ENCODE data around the gene CCDC40. TPM values are rescaled to one million over a fixed set of nuclear protein-coding genes. Genes with fewer than 3 reads are reported as not detected.

Gene CCDC40
- total and polyA plus RNA-seq, 9 of the 15 experiments (the other 6 are each of a cell fraction or from before 2014, with no cell fraction given): 0.07 to 0.33 TPM; not detected in 7

GRCh38 chr17:80147035-80147822, 110.8 kb downstream of the CCDC40 start, which contains the start of gene EIF4A3 (continued):
- TF ChIP-seq ARID1B (IDR thresholded peaks at IDR 0.05) (no peak), HDAC6 (IDR thresholded peaks at IDR 0.05; ENCODE audit: low read depth, low read length) (no peak), BCLAF1 (IDR thresholded peaks at IDR 0.05; ENCODE audit: borderline replicate concordance in 1 of 2, control insufficient read depth in 1 of 2, low read depth in 2 of 2, low read length in 1 of 2) (no peak), PTTG1 (tag; IDR thresholded peaks at IDR 0.05; ENCODE audit: low read depth) (no peak), CHD1 (IDR thresholded peaks at IDR 0.05; ENCODE audit: low read length) (no peak), KDM5B (IDR thresholded peaks at IDR 0.05; ENCODE audit: insufficient replicate concordance, low read depth, low read length) (peak; percentile 89), TARDBP (IDR thresholded peaks at IDR 0.05) (no peak), CBX5 (IDR thresholded peaks at IDR 0.05; ENCODE audit: borderline replicate concordance, low read depth) (no peak), ID3 (CRISPR knock-in tag; IDR thresholded peaks at IDR 0.05) (no peak), ID3 (tag; IDR thresholded peaks at IDR 0.05) (no peak), TCF7L2 (IDR thresholded peaks at IDR 0.05; ENCODE audit: low read depth, low read length) (peak; percentile 51; the same call in 1 of the 2 replicates), ZNF224 (CRISPR knock-in tag; IDR thresholded peaks at IDR 0.05) (no peak), SLC30A9 (CRISPR knock-in tag; IDR thresholded peaks at IDR 0.05) (no peak), HSF4 (CRISPR knock-in tag; IDR thresholded peaks at IDR 0.05; ENCODE audit: borderline replicate concordance) (no peak), ZZZ3 (IDR thresholded peaks at IDR 0.05) (no peak), KAT7 (CRISPR knock-in tag; IDR thresholded peaks at IDR 0.05; ENCODE audit: borderline replicate concordance) (0 out of 2 replicates have a peak, but pooled peaks have one; percentile 14), SMC3 (conservative IDR thresholded peaks at IDR 0.05; ENCODE audit: insufficient read depth, low read depth, low read length) (no peak), ATF3 (IDR thresholded peaks at IDR 0.05) (no peak), ATF3 (CRISPR knock-in tag; conservative IDR thresholded peaks at IDR 0.05) (no peak), SNRNP70 (optimal IDR thresholded peaks at IDR 0.05; ENCODE audit: low read depth, low read length) (no peak), BCOR (IDR thresholded peaks at IDR 0.05) (no peak), CCAR2 (IDR thresholded peaks at IDR 0.05; ENCODE audit: low read depth, low read length) (no peak), PREB (CRISPR knock-in tag; IDR thresholded peaks at IDR 0.05) (no peak), NEUROD1 (IDR thresholded peaks at IDR 0.05; ENCODE audit: borderline replicate concordance, low read depth, low read length, partially characterized antibody) (peak; percentile 22)

Data from K562 (cell line).